GM18505 (cell line): ENCODE data around the gene BMP8A.

Source experiments
- ATAC-seq: cut with Tn5 transposase; IDR thresholded peaks from one replicate; pipeline ENCODE4 v1.9.1; 2021; ENCODE audit not compliant: unreplicated experiment
- POLR2A ChIP-seq: IDR thresholded peaks from 4 replicates; pipeline ENCODE4 v1.6.1; 2011; ENCODE audit warnings: borderline replicate concordance; ENCODE audit not compliant: insufficient read depth, insufficient read length; ENCODE audit errors: extremely low read depth

Gene BMP8A

GRCh38 chr1:39539252-39539790, 47.9 kb downstream of the BMP8A start:
- no peak for TF ChIP-seq POLR2A
- ATAC-seq = no peak

- no peak for ATAC-seq
- no peak for TF ChIP-seq POLR2A
Observed at GRCh38 chr1:39540504-39541031, 49.1 kb downstream of the BMP8A start.

- no peak for ATAC-seq
- no peak for TF ChIP-seq POLR2A
Observed at GRCh38 chr1:39542924-39543323, 51.5 kb downstream of the BMP8A start.

- no peak for TF ChIP-seq POLR2A
- ATAC-seq = no peak
Observed at GRCh38 chr1:39544327-39544726, 52.9 kb downstream of the BMP8A start.

GRCh38 chr1:39545531-39545930, 54.1 kb downstream of the BMP8A start:
- TF ChIP-seq POLR2A = no peak

GRCh38 chr1:39554277-39554676, 62.8 kb downstream of the BMP8A start:
- TF ChIP-seq POLR2A = no peak
- no peak for ATAC-seq

More at GRCh38 chr1:39545531-39545930, 54.1 kb downstream of the BMP8A start:
- no peak for ATAC-seq

- TF ChIP-seq POLR2A = no peak
- no peak for ATAC-seq
Observed at GRCh38 chr1:39561279-39561678, 69.8 kb downstream of the BMP8A start.

- TF ChIP-seq POLR2A = no peak
- ATAC-seq = no peak
Observed at GRCh38 chr1:39562886-39563285, 71.5 kb downstream of the BMP8A start.

GRCh38 chr1:39563669-39564068, 72.2 kb downstream of the BMP8A start:
- ATAC-seq = no peak
- TF ChIP-seq POLR2A = no peak

GRCh38 chr1:39564340-39564739, 72.9 kb downstream of the BMP8A start:
- ATAC-seq = no peak
- peak; percentile 33 for TF ChIP-seq POLR2A

GRCh38 chr1:39564941-39565340, 73.5 kb downstream of the BMP8A start:
- ATAC-seq = no peak
- no peak for TF ChIP-seq POLR2A

- TF ChIP-seq POLR2A = no peak
- ATAC-seq = no peak
Observed at GRCh38 chr1:39566441-39567137, 75.2 kb downstream of the BMP8A start.

- no peak for ATAC-seq
- TF ChIP-seq POLR2A = no peak
Observed at GRCh38 chr1:39567302-39567701, 75.9 kb downstream of the BMP8A start.

- no peak for TF ChIP-seq POLR2A
- no peak for ATAC-seq
Observed at GRCh38 chr1:39568208-39568607, 76.8 kb downstream of the BMP8A start.

GRCh38 chr1:39569034-39569433, 77.6 kb downstream of the BMP8A start:
- no peak for TF ChIP-seq POLR2A
- no peak for ATAC-seq

GRCh38 chr1:39570477-39571177, 79.2 kb downstream of the BMP8A start:
- ATAC-seq = no peak
- no peak for TF ChIP-seq POLR2A
